GM12878 (cell line): ENCODE measurements around the gene ITGA11. TPM values are rescaled to one million over a fixed set of nuclear protein-coding genes. Genes with fewer than 3 reads are reported as not detected.

Experiments
- ATAC-seq: fragments of 200-7000 bp; cut with Tn5 transposase; 3 replicates; pipeline ENCODE4 v1.9.1; 2020; ENCODE audit warnings: mild to moderate bottlenecking, moderate library complexity
- BruUV-seq: library from RNA; stranded (reverse); fragments of 400-500 nt; replicated peaks from 2 replicates; lab custom pipeline; 2021; lab: Mats Ljungman, UMichigan
- CTCF ChIA-PET: fragments of 300-600 bp; sonication (Branson Sonifier 250); formaldehyde crosslinking; extraction: SDS; loops from one replicate; lab custom pipeline; 2021; ENCODE audit warnings: inconsistent platforms; lab: Yijun Ruan, JAX
- POLR2A ChIA-PET: fragments of 350-600 bp; formaldehyde crosslinking; extraction: SDS; loops from one replicate; lab custom pipeline; 2021; ENCODE audit warnings: inconsistent platforms; lab: Charles Lee
- RAD21 ChIA-PET: fragments of 300-600 bp; sonication (Branson Sonifier 250); formaldehyde crosslinking; loops from one replicate; lab custom pipeline; 2023; ENCODE audit warnings: antibody characterized with exemption; ENCODE audit not compliant: unreplicated experiment; lab: Charles Lee
- SMC1A ChIA-PET: fragments of 300-600 bp; sonication (Branson Sonifier 250); formaldehyde crosslinking; loops from one replicate; lab custom pipeline; 2023; ENCODE audit not compliant: unreplicated experiment, uncharacterized antibody; lab: Charles Lee
- DNase-seq: peaks from one replicate; pipeline ENCODE4 v3.0.0-alpha.2; 2011; ENCODE audit warnings: low read depth, low spot score
- FAIRE-seq: peaks from 3 replicates; lab custom pipeline; 2011; peaks lifted over from hg19 to GRCh38; lab: Jason Lieb, UNC
- H2AFZ ChIP-seq: 2 replicates; pipeline ENCODE4 v1.6.0; 2011; ENCODE audit warnings: low read depth, low read length, control low read depth; ENCODE audit not compliant: control insufficient read depth
- H3K27ac ChIP-seq: 2 replicates; pipeline ENCODE4 v1.5.1; 2011; ENCODE audit warnings: control low read depth; ENCODE audit not compliant: control insufficient read depth, insufficient read depth
- H3K27me3 ChIP-seq, 2 experiments: replicated peaks in 1 of 2; 2 replicates each; pipeline versions ENCODE4 v1.6.0 to v1.6.1; 2011; ENCODE audit warnings: low read length in 1 of 2; ENCODE audit not compliant: control insufficient read depth in 2 of 2, insufficient read depth in 2 of 2
- H3K36me3 ChIP-seq, 2 experiments: 2 replicates each; pipeline ENCODE4 v1.5.1; 2011; ENCODE audit warnings: low read length in 1 of 2; ENCODE audit not compliant: control insufficient read depth in 2 of 2, insufficient read depth in 2 of 2
- H3K4me1 ChIP-seq: 2 replicates; pipeline ENCODE4 v1.6.1; 2011; ENCODE audit warnings: mild to moderate bottlenecking, low read length, moderate library complexity, mixed read lengths; ENCODE audit not compliant: control insufficient read depth, insufficient read depth
- H3K4me2 ChIP-seq: 2 replicates; pipeline ENCODE4 v1.6.0; 2011; ENCODE audit warnings: control low read depth; ENCODE audit not compliant: control insufficient read depth, insufficient read depth
- H3K4me3 ChIP-seq: fragments of 200-600 bp; sonication (generic); 2 replicates; pipeline ENCODE4 v1.5.1; 2016
- H3K79me2 ChIP-seq: 2 replicates; pipeline ENCODE4 v1.6.0; 2011; ENCODE audit warnings: low read length; ENCODE audit not compliant: control insufficient read depth, insufficient read depth
- H3K9ac ChIP-seq: 2 replicates; pipeline ENCODE4 v1.8.0; 2011; ENCODE audit warnings: low read length, control low read depth, mixed read lengths; ENCODE audit not compliant: control insufficient read depth, insufficient read depth
- H3K9me3 ChIP-seq: replicated peaks from 3 replicates; pipeline ENCODE4 v1.5.1; 2011; ENCODE audit warnings: mild to moderate bottlenecking, low read length; ENCODE audit not compliant: control insufficient read depth, insufficient read depth
- H4K20me1 ChIP-seq: 2 replicates; pipeline ENCODE4 v1.6.0; 2011; ENCODE audit not compliant: control insufficient read depth, insufficient read depth
- BHLHE40 ChIP-seq, 2 experiments: fragments of 450-650 bp in 1 of 2; IDR thresholded peaks; 2 replicates each; pipeline ENCODE4 v1.6.1; 2011 to 2017; ENCODE audit warnings: low read depth in 2 of 2, borderline replicate concordance in 1 of 2, improper control_type of control experiment in 1 of 2, low read length in 1 of 2, mild to moderate bottlenecking in 1 of 2
- CEBPZ ChIP-seq: fragments of 150-350 bp; IDR thresholded peaks from 2 replicates; pipeline ENCODE4 v1.6.1; 2016; ENCODE audit warnings: low read depth, low read length
- PKNOX1 ChIP-seq: fragments of 450-650 bp; IDR thresholded peaks from 2 replicates; pipeline ENCODE4 v1.6.1; 2016; ENCODE audit warnings: mild to moderate bottlenecking
- SMC3 ChIP-seq: IDR thresholded peaks from 2 replicates; pipeline ENCODE4 v1.6.1; 2011; ENCODE audit warnings: low read length, improper control_type of control experiment, borderline replicate concordance
- SUPT20H ChIP-seq: IDR thresholded peaks from 2 replicates; pipeline ENCODE4 v1.6.1; 2011; ENCODE audit warnings: low read depth, mild to moderate bottlenecking, low read length, moderate library complexity, borderline replicate concordance; ENCODE audit not compliant: control insufficient read depth
- WGBS: methylation state at CpG from one replicate; pipeline ENCODE4 v1.1.6; 2016; ENCODE audit warnings: low lambda C conversion rate; ENCODE audit not compliant: insufficient replicate concordance, insufficient coverage; ENCODE audit errors: missing lambda C conversion rate; 5-methylcytosine and 5-hydroxymethylcytosine counted together
- in situ Hi-C: fragments of 300-500 bp; cut with MboI; formaldehyde crosslinking; loops from 9 replicates; pipeline ENCODE4 v1.14.3; 2018; ENCODE audit warnings: mixed read lengths
- intact Hi-C: fragments of 100-400 bp; cut with micrococcal nuclease; formaldehyde crosslinking; loops from one replicate; pipeline ENCODE4 v1.14.2; 2022; ENCODE audit not compliant: unreplicated experiment
- polyA plus RNA-seq, 11 experiments: library from polyadenylated mRNA; depleted of rRNA in 4 of 11; unstranded in 6 of 11; stranded (reverse) in 5 of 11; fragments of >200 nt; fragmentation: Nextera tagmentation in 4 of 11; fragmentation: Illumina TruSeq in 1 of 11; extraction: Ambion mirVana in 4 of 11; extraction: Trizol in 1 of 11; gene quantifications; 1 replicate in 1 of 11; 2 replicates in 10 of 11; pipeline versions ENCODE4 v1.2.1 to v1.2.3, GENCODE V29; 2011 to 2016; ENCODE audit warnings: inconsistent platforms in 2 of 11, missing spikeins in 2 of 11, low read depth in 1 of 11
- total RNA-seq, 4 experiments: library from RNA; depleted of rRNA in 3 of 4; stranded (reverse); fragments of >200 nt in 3 of 4; fragmentation: Illumina TruSeq in 1 of 4; extraction: Trizol in 1 of 4; gene quantifications; 2 replicates each; pipeline versions ENCODE4 v1.2.1 to v1.2.3, GENCODE V29; 2013 to 2021

The ITGA11 gene
- total and polyA plus RNA-seq, 10 of the 15 experiments (the other 5 are each of a cell fraction or from before 2014, with no cell fraction given), result under 0.01 to 0.36 (median 0.13) TPM; not detected in 1

GRCh38 chr15:68365140-68365745 is 66.7 kb downstream of the ITGA11 start:
- 23% methylated on average over 7 of the region's 7 CpGs for WGBS
- ATAC-seq (no peak), DNase-seq (no peak), FAIRE-seq (no peak)
- H3K36me3 ChIP-seq, result no peaks in the 10 kb centered on the region
- H3K9ac ChIP-seq, result no peak overlapping the region
- no peak overlapping the region for H2AFZ ChIP-seq
- no peaks in the 10 kb centered on the region for H3K9me3 ChIP-seq
- no peaks in the 10 kb centered on the region for H4K20me1 ChIP-seq
- SMC1A ChIA-PET, result no interaction called here
- in situ Hi-C loops, result no loop called here
- POLR2A ChIA-PET, result no interaction called here
- H3K4me3 ChIP-seq, result no peak overlapping the region
- H3K4me1 ChIP-seq, result no peaks in the 10 kb centered on the region
- BruUV-seq, result no TSS peak
- TF ChIP-seq CEBPZ, result no peak
- no peak for TF ChIP-seq PKNOX1
- no peak for TF ChIP-seq SMC3
- TF ChIP-seq SUPT20H, result no peak
- TF ChIP-seq BHLHE40 (IDR thresholded peaks at IDR 0.05; ENCODE audit: borderline replicate concordance in 1 of 2, low read depth in 2 of 2, low read length in 1 of 2), result peak in 1 of 2 experiments; percentile 17; a peak in 1 of 4 replicates
- CTCF ChIA-PET, result interaction anchor here (0.6 kb wide), 1 partner anchor 57 kb away, joined by 3 read pairs; no protein-coding TSS in a partner anchor
- no peak overlapping the region for H3K4me2 ChIP-seq
- intact Hi-C loops, result no loop called here
- H3K27ac ChIP-seq, result no peak overlapping the region
- H3K27me3 ChIP-seq, result peaks cover 0 to 9% of the 10 kb centered on the region in 2 experiments; a peak in 3 of 4 replicates
- RAD21 ChIA-PET, result no interaction called here
- no peaks in the 10 kb centered on the region for H3K79me2 ChIP-seq
